ENCODE results near the gene ANXA1.

- TF ChIP-seq CTCF (IDR thresholded peaks at IDR 0.05) (peak; percentile 76), ZFX (IDR thresholded peaks at IDR 0.05; ENCODE audit: borderline replicate concordance) (no peak)
These were observed 49.2 kb downstream of the ANXA1 start for GRCh38 chr9:73200694-73201452.
